Transverse colon (tissue), 4 donors: Measurements from ENCODE around the gene SERPINB6. TPM values are rescaled to one million over a fixed set of nuclear protein-coding genes. Genes with fewer than 3 reads are reported as not detected.

Source experiments
- DNase-seq: peaks from one replicate; pipeline ENCODE4 v3.0.0-alpha.2; 2019
- H3K27ac ChIP-seq, 4 donors: fragments of 200-600 bp; sonication (generic); 2 replicates each; pipeline ENCODE4 v1.5.1; 2016 to 2018; ENCODE audit warnings: inconsistent platforms in 4 of 4
- H3K27me3 ChIP-seq: fragments of 200-600 bp; sonication (generic); 2 replicates; pipeline ENCODE4 v1.5.1; 2017; ENCODE audit warnings: inconsistent platforms
- H3K36me3 ChIP-seq, 4 donors: fragments of 200-600 bp; sonication (generic); 2 replicates each; pipeline ENCODE4 v1.5.1; 2017 to 2019; ENCODE audit warnings: inconsistent platforms in 4 of 4
- H3K4me1 ChIP-seq, 4 donors: fragments of 200-600 bp; sonication (generic); 2 replicates each; pipeline ENCODE4 v1.5.1; 2017 to 2020; ENCODE audit warnings: inconsistent platforms in 4 of 4
- H3K4me3 ChIP-seq, 4 donors: fragments of 200-600 bp; sonication (generic); 1 replicate in 1 of 4; 2 replicates in 3 of 4; pipeline versions ENCODE4 v1.5.1 to v1.6.1; 2017 to 2019; ENCODE audit warnings: inconsistent platforms in 4 of 4
- H3K9me3 ChIP-seq, 2 donors: fragments of 200-600 bp; sonication (generic); 2 replicates each; pipeline ENCODE4 v1.5.1; 2017 to 2019; ENCODE audit warnings: inconsistent platforms in 2 of 2
- EP300 ChIP-seq: sonication (generic); formaldehyde crosslinking; IDR thresholded peaks from one replicate; pipeline ENCODE4 v1.6.1; 2017; ENCODE audit warnings: antibody characterized with exemption, low read depth
- POLR2A ChIP-seq: fragments of 450-650 bp; IDR thresholded peaks from one replicate; pipeline ENCODE4 v1.6.1; 2016; ENCODE audit warnings: antibody characterized with exemption, mild to moderate bottlenecking, moderate library complexity
- POLR2AphosphoS5 ChIP-seq, 3 donors: sonication (generic); formaldehyde crosslinking; IDR thresholded peaks; one replicate each; pipeline ENCODE4 v1.6.1; 2016; ENCODE audit warnings: antibody characterized with exemption in 3 of 3
- WGBS, 2 donors: methylation state at CpG; one replicate each; pipeline ENCODE4 v1.1.5; 2018; ENCODE audit warnings: low coverage in 1 of 2; 5-methylcytosine and 5-hydroxymethylcytosine counted together
- in situ Hi-C, 4 donors: fragments of 200-750 bp; cut with MboI; loops; one replicate each; pipeline versions ENCODE4 v1.15.0 to v1.15.1; 2017; ENCODE audit warnings: low sequenced_read_pairs in 3 of 4, low pct_ligation_motif_present in 1 of 4, low pct_unique_long_range_greater_than_20kb in 1 of 4
- intact Hi-C: fragments of 100-400 bp; cut with DNase I; formaldehyde crosslinking; loops from one replicate; pipeline ENCODE4 v1.15.1; 2023; ENCODE audit warnings: low total_unique reads
- total RNA-seq, 4 donors: library from RNA; depleted of rRNA; stranded (reverse); fragments of >200 nt; gene quantifications; one replicate each; pipeline ENCODE4 v1.1.0, GENCODE V29; 2016
- TF ChIP-seq, protein P1 (sequence below), 5 experiments: fragments of 200-600 bp in 3 of 5; fragments of 450-650 bp in 2 of 5; sonication (generic) in 3 of 5; IDR thresholded peaks; 1 replicate in 2 of 5; 2 replicates in 3 of 5; pipeline ENCODE4 v1.5.1; 2016 to 2017; ENCODE audit warnings: antibody characterized with exemption in 5 of 5, inconsistent platforms in 3 of 5, mild to moderate bottlenecking in 2 of 5, moderate library complexity in 1 of 5

Gene SERPINB6
- total RNA-seq, 4 donors from 2014 or later: 134 to 276 (median 170) TPM

DNA sequence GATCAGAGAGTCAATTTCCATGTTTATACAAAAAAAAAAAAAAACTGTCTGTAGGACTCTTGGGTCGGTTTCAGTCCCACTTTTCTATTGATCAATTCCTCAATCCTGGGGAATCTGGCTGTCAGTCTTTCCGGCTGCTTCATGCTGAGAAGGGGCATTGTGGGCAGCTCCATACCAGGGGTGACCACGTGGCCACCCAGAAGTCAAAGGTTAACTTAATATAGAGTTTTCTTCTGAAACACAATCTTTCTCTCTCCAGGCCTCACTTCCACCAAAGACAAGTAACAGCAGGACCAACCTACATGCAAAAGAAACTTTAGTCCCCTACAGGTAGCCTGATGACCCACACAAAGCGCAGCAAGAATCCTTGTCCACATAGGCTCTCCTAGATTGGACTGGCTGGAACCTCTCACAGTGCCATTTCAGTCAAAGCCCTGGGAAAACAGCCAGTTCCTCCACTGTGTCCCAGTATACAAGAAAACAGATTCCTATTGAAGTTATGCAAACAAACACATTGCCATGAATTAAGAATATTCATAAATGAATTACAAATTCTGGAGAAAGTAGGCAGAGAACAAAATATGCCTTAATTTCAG is 49.7 kb downstream of the SERPINB6 start:
- intact Hi-C loops: loop anchor here (1.0 kb wide), 1 partner anchor 17 kb away; no protein-coding TSS in a partner anchor
- no peaks in the 10 kb centered on the region for H3K27me3 ChIP-seq
- H3K36me3 ChIP-seq: no peaks in the 10 kb centered on the region
- TF ChIP-seq, protein P1, sequence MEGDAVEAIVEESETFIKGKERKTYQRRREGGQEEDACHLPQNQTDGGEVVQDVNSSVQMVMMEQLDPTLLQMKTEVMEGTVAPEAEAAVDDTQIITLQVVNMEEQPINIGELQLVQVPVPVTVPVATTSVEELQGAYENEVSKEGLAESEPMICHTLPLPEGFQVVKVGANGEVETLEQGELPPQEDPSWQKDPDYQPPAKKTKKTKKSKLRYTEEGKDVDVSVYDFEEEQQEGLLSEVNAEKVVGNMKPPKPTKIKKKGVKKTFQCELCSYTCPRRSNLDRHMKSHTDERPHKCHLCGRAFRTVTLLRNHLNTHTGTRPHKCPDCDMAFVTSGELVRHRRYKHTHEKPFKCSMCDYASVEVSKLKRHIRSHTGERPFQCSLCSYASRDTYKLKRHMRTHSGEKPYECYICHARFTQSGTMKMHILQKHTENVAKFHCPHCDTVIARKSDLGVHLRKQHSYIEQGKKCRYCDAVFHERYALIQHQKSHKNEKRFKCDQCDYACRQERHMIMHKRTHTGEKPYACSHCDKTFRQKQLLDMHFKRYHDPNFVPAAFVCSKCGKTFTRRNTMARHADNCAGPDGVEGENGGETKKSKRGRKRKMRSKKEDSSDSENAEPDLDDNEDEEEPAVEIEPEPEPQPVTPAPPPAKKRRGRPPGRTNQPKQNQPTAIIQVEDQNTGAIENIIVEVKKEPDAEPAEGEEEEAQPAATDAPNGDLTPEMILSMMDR (IDR thresholded peaks at IDR 0.05): no peak
- TF ChIP-seq POLR2A: no peak
- TF ChIP-seq EP300: no peak
- TF ChIP-seq POLR2AphosphoS5 (IDR thresholded peaks at IDR 0.05): no peak
- 79 to 84% methylated on average over 3 to 4 of the region's 4 CpGs for WGBS, 2 donors
- in situ Hi-C loops: loop anchor here in 1 of 4 donors (10.0 kb wide), 1 partner anchor 137 kb away; no protein-coding TSS in a partner anchor
- DNase-seq: no peak
- no peaks in the 10 kb centered on the region for H3K9me3 ChIP-seq
- no peak overlapping the region for H3K4me3 ChIP-seq
- H3K27ac ChIP-seq: no peak overlapping the region
- H3K4me1 ChIP-seq: peaks cover 0 to 5% (median 0%) of the 10 kb centered on the region in 4 donors

DNA sequence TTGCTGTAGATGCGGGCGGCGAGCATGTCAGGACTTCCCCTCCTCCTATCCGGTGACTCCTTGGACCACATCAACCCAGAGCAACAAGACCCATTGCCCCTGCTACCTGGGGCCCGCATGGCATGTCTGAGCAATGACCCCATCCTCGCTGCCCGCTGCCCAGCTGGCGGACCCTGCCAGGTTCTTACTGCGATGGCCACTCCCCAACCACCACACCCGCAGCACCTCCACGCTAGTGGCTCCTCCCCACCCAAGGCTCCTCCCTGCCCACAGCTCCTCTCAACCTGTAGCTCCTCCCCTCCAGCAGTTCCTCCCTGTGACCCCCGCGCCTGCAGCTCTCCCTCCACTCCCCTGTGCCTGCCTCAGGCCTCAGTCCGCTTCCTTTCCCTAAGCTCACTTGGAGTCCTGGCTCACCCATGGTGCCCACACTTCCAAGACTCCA is 50.7 kb downstream of the SERPINB6 start:
- 96% methylated on average over 14 of the region's 14 CpGs; no CpG with 5 or more reads in 1 of the 2 donors for WGBS, 2 donors
- H3K27me3 ChIP-seq: no peaks in the 10 kb centered on the region
- H3K4me3 ChIP-seq: no peak overlapping the region
- TF ChIP-seq POLR2A: no peak
- TF ChIP-seq POLR2AphosphoS5 (IDR thresholded peaks at IDR 0.05): no peak
- TF ChIP-seq EP300: no peak
- TF ChIP-seq, protein P1 (IDR thresholded peaks at IDR 0.05): no peak
- H3K4me1 ChIP-seq: peaks cover 0 to 5% (median 0%) of the 10 kb centered on the region in 4 donors
- in situ Hi-C loops (loop anchor here in 1 of 4 donors (10.0 kb wide), 1 partner anchor 136 kb away; no protein-coding TSS in a partner anchor), intact Hi-C loops (no loop called here)
- no peak for DNase-seq
- H3K9me3 ChIP-seq: no peaks in the 10 kb centered on the region
- H3K36me3 ChIP-seq: no peaks in the 10 kb centered on the region
- H3K27ac ChIP-seq: no peak overlapping the region

DNA sequence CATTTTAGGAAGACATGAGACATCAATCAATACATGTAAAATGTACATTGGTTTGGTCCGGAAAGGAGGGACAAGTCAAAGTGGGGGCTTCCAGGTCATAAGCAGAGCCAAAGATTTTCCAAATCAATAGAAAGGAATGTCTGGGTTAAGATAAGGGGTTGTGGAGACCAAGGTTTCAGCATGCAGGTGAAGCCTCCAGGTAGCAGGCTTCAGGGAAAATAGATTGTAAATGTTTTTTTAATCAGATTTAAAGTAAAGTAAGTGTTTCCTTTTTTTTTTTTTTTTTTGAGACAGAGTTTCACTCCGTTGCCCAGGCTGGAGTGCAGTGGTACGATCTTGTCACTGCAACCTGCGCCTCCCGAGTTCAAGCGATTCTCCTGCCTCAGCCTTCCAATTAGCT is 51.5 kb downstream of the SERPINB6 start:
- DNase-seq: no peak
- 93 to 94% methylated on average over 6 of the region's 6 CpGs for WGBS, 2 donors
- no peaks in the 10 kb centered on the region for H3K27me3 ChIP-seq
- no peaks in the 10 kb centered on the region for H3K36me3 ChIP-seq
- H3K4me1 ChIP-seq: peaks cover 0 to 5% (median 0%) of the 10 kb centered on the region in 4 donors
- TF ChIP-seq POLR2AphosphoS5 (IDR thresholded peaks at IDR 0.05) (no peak), EP300 (no peak), POLR2A (no peak)
- TF ChIP-seq, protein P1 (IDR thresholded peaks at IDR 0.05): no peak
- in situ Hi-C loops: loop anchor here in 1 of 4 donors (10.0 kb wide), 1 partner anchor 135 kb away; no protein-coding TSS in a partner anchor
- intact Hi-C loops: no loop called here
- H3K4me3 ChIP-seq: no peak overlapping the region
- no peaks in the 10 kb centered on the region for H3K9me3 ChIP-seq
- no peak overlapping the region for H3K27ac ChIP-seq

DNA sequence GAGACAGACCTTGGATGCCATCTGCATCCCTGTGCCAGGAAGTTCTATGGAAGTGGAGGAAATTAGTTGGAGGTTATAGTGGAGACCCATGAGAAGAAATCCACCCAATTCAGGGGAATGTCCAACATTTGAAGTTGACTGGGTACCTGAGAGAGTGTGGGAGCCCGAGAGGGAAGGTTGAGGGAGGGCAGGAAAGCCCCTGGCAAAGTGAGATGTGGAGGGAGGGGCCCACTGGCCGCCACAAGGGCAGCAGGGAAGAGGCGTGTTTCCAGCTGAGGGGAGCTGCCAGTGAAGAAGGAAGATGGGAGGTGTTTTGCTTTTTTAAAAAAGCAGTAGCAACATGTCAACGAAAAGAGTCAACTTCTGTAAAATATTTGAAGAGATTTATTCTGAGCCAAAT is 52.0 kb downstream of the SERPINB6 start:
- Histone ChIP-seq H3K27ac (no peak overlapping the region), H3K27me3 (no peaks in the 10 kb centered on the region), H3K4me1 (peaks cover 0 to 5% (median 1%) of the 10 kb centered on the region in 4 donors), H3K36me3 (no peaks in the 10 kb centered on the region), H3K4me3 (no peak overlapping the region), H3K9me3 (no peaks in the 10 kb centered on the region)
- in situ Hi-C loops: no loop called here
- no peak for DNase-seq
- intact Hi-C loops: no loop called here
- WGBS, 2 donors: 61 to 82% methylated on average over 4 of the region's 4 CpGs
- TF ChIP-seq EP300 (no peak), POLR2AphosphoS5 (IDR thresholded peaks at IDR 0.05) (no peak), POLR2A (no peak)
- TF ChIP-seq, protein P1 (IDR thresholded peaks at IDR 0.05): no peak
